IMR-90 (cell line): ENCODE results near the gene TAS2R38. TPM values are rescaled to one million over a fixed set of nuclear protein-coding genes. Genes with fewer than 3 reads are reported as not detected.

ENCODE experiments used
- ATAC-seq: fragments of 200-7000 bp; cut with Tn5 transposase; 2 replicates; pipeline ENCODE4 v1.9.1; 2020; ENCODE audit warnings: low read depth, mild to moderate bottlenecking, moderate library complexity
- BruUV-seq: library from RNA; stranded (reverse); fragments of 400-500 nt; replicated peaks from 2 replicates; lab custom pipeline; 2021; lab: Mats Ljungman, UMichigan
- CTCF ChIA-PET: fragments of 300-600 bp; formaldehyde crosslinking; extraction: SDS; loops from one replicate; lab custom pipeline; 2021; ENCODE audit warnings: antibody characterized with exemption; lab: Yijun Ruan, JAX
- POLR2A ChIA-PET: fragments of 300-600 bp; sonication (Branson Sonifier 250); formaldehyde crosslinking; loops from one replicate; lab custom pipeline; 2022; ENCODE audit warnings: antibody characterized with exemption; ENCODE audit not compliant: unreplicated experiment; lab: Charles Lee
- DNase-seq: peaks from one replicate; pipeline ENCODE4 v3.0.0; 2013
- H2AFZ ChIP-seq: replicated peaks from 2 replicates; pipeline ENCODE3; 2013; ENCODE audit warnings: low read length, mild to moderate bottlenecking; ENCODE audit not compliant: poor library complexity
- H2AK5ac ChIP-seq: 2 replicates; pipeline ENCODE4 v1.6.1; 2013; ENCODE audit warnings: low read depth, low read length, inconsistent platforms
- H2AK9ac ChIP-seq: replicated peaks from 2 replicates; pipeline ENCODE3; 2013; ENCODE audit warnings: mild to moderate bottlenecking, low read depth, low read length, moderate library complexity; ENCODE audit not compliant: poor library complexity
- H2BK120ac ChIP-seq: 2 replicates; pipeline ENCODE4 v1.6.1; 2013; ENCODE audit warnings: low read depth, low read length, inconsistent platforms
- H2BK15ac ChIP-seq: 3 replicates; pipeline ENCODE4 v1.6.1; 2013; ENCODE audit warnings: low read depth, low read length, inconsistent platforms
- H2BK20ac ChIP-seq: 2 replicates; pipeline ENCODE4 v1.6.1; 2013; ENCODE audit warnings: low read depth, mild to moderate bottlenecking, inconsistent platforms, low read length, moderate library complexity
- H2BK5ac ChIP-seq: 2 replicates; pipeline ENCODE4 v1.6.1; 2013; ENCODE audit warnings: mild to moderate bottlenecking, low read depth, low read length, inconsistent platforms; ENCODE audit not compliant: poor library complexity, severe bottlenecking
- H3K14ac ChIP-seq: replicated peaks from 2 replicates; pipeline ENCODE4 v1.6.1; 2013; ENCODE audit warnings: low read depth, low read length, inconsistent platforms
- H3K18ac ChIP-seq: 2 replicates; pipeline ENCODE4 v1.6.1; 2013; ENCODE audit warnings: low read depth, low read length, control low read depth
- H3K23ac ChIP-seq: 2 replicates; pipeline ENCODE4 v1.6.1; 2013; ENCODE audit warnings: low read depth, low read length, inconsistent platforms
- H3K27ac ChIP-seq: 2 replicates; pipeline ENCODE4 v1.5.1; 2013; ENCODE audit warnings: mild to moderate bottlenecking, control low read depth, low read length; ENCODE audit not compliant: insufficient read depth
- H3K27me3 ChIP-seq: 2 replicates; pipeline ENCODE4 v1.6.1; 2013; ENCODE audit warnings: low read length; ENCODE audit not compliant: control insufficient read depth, insufficient read depth
- H3K36me3 ChIP-seq: 2 replicates; pipeline ENCODE4 v1.6.1; 2013; ENCODE audit warnings: low read length, mixed read lengths; ENCODE audit not compliant: control insufficient read depth, insufficient read depth
- H3K4ac ChIP-seq: 2 replicates; pipeline ENCODE4 v1.6.1; 2013; ENCODE audit warnings: low read depth, low read length, inconsistent platforms
- H3K4me1 ChIP-seq: 2 replicates; pipeline ENCODE4 v1.6.1; 2013; ENCODE audit warnings: low read length, mixed read lengths; ENCODE audit not compliant: control insufficient read depth, insufficient read depth
- H3K4me2 ChIP-seq: 2 replicates; pipeline ENCODE4 v1.6.1; 2013; ENCODE audit warnings: low read depth, mild to moderate bottlenecking, control low read depth, low read length, moderate library complexity
- H3K4me3 ChIP-seq: 2 replicates; pipeline ENCODE4 v1.5.1; 2013; ENCODE audit warnings: low read depth, mild to moderate bottlenecking, control low read depth, low read length, moderate library complexity; ENCODE audit not compliant: insufficient read depth
- H3K56ac ChIP-seq: 2 replicates; pipeline ENCODE4 v1.6.1; 2013; ENCODE audit warnings: low read length, inconsistent platforms; ENCODE audit not compliant: insufficient read depth; ENCODE audit errors: extremely low read depth
- H3K79me1 ChIP-seq, 2 experiments: 2 replicates each; pipeline ENCODE4 v1.6.1; 2013; ENCODE audit warnings: low read length in 2 of 2, inconsistent platforms in 1 of 2, low read depth in 1 of 2
- H3K9ac ChIP-seq: 2 replicates; pipeline ENCODE4 v1.6.1; 2013; ENCODE audit warnings: low read depth, low read length, control low read depth
- H3K9me1 ChIP-seq: 2 replicates; pipeline ENCODE4 v1.6.1; 2013; ENCODE audit warnings: low read length, inconsistent platforms; ENCODE audit not compliant: insufficient read depth
- H3K9me3 ChIP-seq: 2 replicates; pipeline ENCODE4 v1.6.1; 2013; ENCODE audit warnings: low read length; ENCODE audit not compliant: control insufficient read depth, insufficient read depth
- H4K20me1 ChIP-seq: 2 replicates; pipeline ENCODE4 v1.6.1; 2013; ENCODE audit warnings: low read length, inconsistent platforms; ENCODE audit not compliant: insufficient read depth
- H4K5ac ChIP-seq: 2 replicates; pipeline ENCODE4 v1.6.1; 2013; ENCODE audit warnings: mild to moderate bottlenecking, low read depth, low read length, control low read depth
- H4K8ac ChIP-seq, 2 experiments: 2 replicates each; pipeline ENCODE4 v1.6.1; 2013; ENCODE audit warnings: low read depth in 2 of 2, low read length in 2 of 2, control low read depth in 1 of 2, inconsistent platforms in 1 of 2
- H4K91ac ChIP-seq: 2 replicates; pipeline ENCODE4 v1.6.1; 2013; ENCODE audit warnings: low read depth, low read length, inconsistent platforms; ENCODE audit not compliant: insufficient read depth
- SMC3 ChIP-seq: fragments of 150-350 bp; IDR thresholded peaks from 2 replicates; pipeline ENCODE4 v1.6.1; 2016; ENCODE audit warnings: low read depth, mild to moderate bottlenecking, antibody characterized with exemption, low read length, moderate library complexity
- WGBS, 2 experiments: methylation state at CpG; one replicate each; pipeline versions ENCODE4 v1.1.5 to v1.1.7; 2013; ENCODE audit warnings: missing lambda C conversion rate in 2 of 2; ENCODE audit not compliant: insufficient read length in 1 of 2; ENCODE audit errors: extremely low coverage in 2 of 2; 5-methylcytosine and 5-hydroxymethylcytosine counted together
- dilution Hi-C: fragments of 300-500 bp; cut with HindIII; formaldehyde crosslinking; loops from one replicate; pipeline ENCODE4 v1.14.3; 2018; ENCODE audit warnings: low sequenced_read_pairs; ENCODE audit not compliant: unreplicated experiment
- in situ Hi-C: fragments of 300-500 bp; cut with MboI; formaldehyde crosslinking; loops from 3 replicates; pipeline ENCODE4 v1.14.3; 2019; ENCODE audit warnings: low sequenced_read_pairs, inconsistent platforms, mixed read lengths
- intact Hi-C: fragments of 100-400 bp; cut with micrococcal nuclease; formaldehyde crosslinking; loops from 2 replicates; pipeline ENCODE4 v1.10.0; 2022
- polyA plus RNA-seq, 3 experiments: library from polyadenylated mRNA; depleted of rRNA; stranded (reverse); fragments of >200 nt; gene quantifications; 2 replicates each; pipeline ENCODE4 v1.2.3, GENCODE V29; 2012; ENCODE audit warnings: low replicate concordance in 1 of 3
- total RNA-seq: library from RNA; depleted of rRNA; stranded (reverse); fragments of >200 nt; gene quantifications from 2 replicates; pipeline ENCODE4 v1.2.3, GENCODE V29; 2012
- TF ChIP-seq, protein P1 (sequence below): conservative IDR thresholded peaks from 2 replicates; pipeline ENCODE4 v1.5.1; 2012; ENCODE audit warnings: mild to moderate bottlenecking, low read depth, low read length, improper control_type of control experiment
- TF ChIP-seq, protein P2 (sequence below): fragments of 150-350 bp; IDR thresholded peaks from 2 replicates; pipeline ENCODE4 v1.6.1; 2017; ENCODE audit warnings: mild to moderate bottlenecking, antibody characterized with exemption, low read length, low read depth

Gene TAS2R38
- total and polyA plus RNA-seq, 2 of the 4 experiments (the other 2 are of a cell fraction), result not detected

- no peak overlapping the region for H3K4me3 ChIP-seq
- no peak for DNase-seq
- in situ Hi-C loops, result no loop called here
- intact Hi-C loops, result no loop called here
- H3K27ac ChIP-seq, result no peak overlapping the region
- H3K14ac ChIP-seq, result no peak overlapping the region
- H2BK15ac ChIP-seq, result no peak overlapping the region
- no peak overlapping the region for H2BK5ac ChIP-seq
- ChIA-PET CTCF (no interaction called here), POLR2A (no interaction called here)
- no peak overlapping the region for H2AFZ ChIP-seq
- H3K56ac ChIP-seq, result no peak overlapping the region
- H3K27me3 ChIP-seq, result no peaks in the 10 kb centered on the region
- no peaks in the 10 kb centered on the region for H4K20me1 ChIP-seq
- no peak overlapping the region for H4K91ac ChIP-seq
- H3K4ac ChIP-seq, result no peak overlapping the region
- no peak overlapping the region for H2BK120ac ChIP-seq
- no peak overlapping the region for H2BK20ac ChIP-seq
- no peak overlapping the region for H4K8ac ChIP-seq
- no peak overlapping the region for H3K18ac ChIP-seq
- no peaks in the 10 kb centered on the region for H3K4me1 ChIP-seq
- no peak overlapping the region for H3K23ac ChIP-seq
- TF ChIP-seq, protein P1, sequence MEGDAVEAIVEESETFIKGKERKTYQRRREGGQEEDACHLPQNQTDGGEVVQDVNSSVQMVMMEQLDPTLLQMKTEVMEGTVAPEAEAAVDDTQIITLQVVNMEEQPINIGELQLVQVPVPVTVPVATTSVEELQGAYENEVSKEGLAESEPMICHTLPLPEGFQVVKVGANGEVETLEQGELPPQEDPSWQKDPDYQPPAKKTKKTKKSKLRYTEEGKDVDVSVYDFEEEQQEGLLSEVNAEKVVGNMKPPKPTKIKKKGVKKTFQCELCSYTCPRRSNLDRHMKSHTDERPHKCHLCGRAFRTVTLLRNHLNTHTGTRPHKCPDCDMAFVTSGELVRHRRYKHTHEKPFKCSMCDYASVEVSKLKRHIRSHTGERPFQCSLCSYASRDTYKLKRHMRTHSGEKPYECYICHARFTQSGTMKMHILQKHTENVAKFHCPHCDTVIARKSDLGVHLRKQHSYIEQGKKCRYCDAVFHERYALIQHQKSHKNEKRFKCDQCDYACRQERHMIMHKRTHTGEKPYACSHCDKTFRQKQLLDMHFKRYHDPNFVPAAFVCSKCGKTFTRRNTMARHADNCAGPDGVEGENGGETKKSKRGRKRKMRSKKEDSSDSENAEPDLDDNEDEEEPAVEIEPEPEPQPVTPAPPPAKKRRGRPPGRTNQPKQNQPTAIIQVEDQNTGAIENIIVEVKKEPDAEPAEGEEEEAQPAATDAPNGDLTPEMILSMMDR, result no peak
- no peak for TF ChIP-seq SMC3
- TF ChIP-seq, protein P2, sequence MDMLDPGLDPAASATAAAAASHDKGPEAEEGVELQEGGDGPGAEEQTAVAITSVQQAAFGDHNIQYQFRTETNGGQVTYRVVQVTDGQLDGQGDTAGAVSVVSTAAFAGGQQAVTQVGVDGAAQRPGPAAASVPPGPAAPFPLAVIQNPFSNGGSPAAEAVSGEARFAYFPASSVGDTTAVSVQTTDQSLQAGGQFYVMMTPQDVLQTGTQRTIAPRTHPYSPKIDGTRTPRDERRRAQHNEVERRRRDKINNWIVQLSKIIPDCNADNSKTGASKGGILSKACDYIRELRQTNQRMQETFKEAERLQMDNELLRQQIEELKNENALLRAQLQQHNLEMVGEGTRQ, result no peak
- H3K9ac ChIP-seq, result no peak overlapping the region
- WGBS, 2 experiments, result 50% methylated on average over 1 of the region's 2 CpGs; no CpG with 5 or more reads in 1 of the 2 experiments
- no peaks in the 10 kb centered on the region for H3K9me1 ChIP-seq
- H2AK9ac ChIP-seq, result no peak overlapping the region
- no peak overlapping the region for H3K4me2 ChIP-seq
- no peak for ATAC-seq
- no peak overlapping the region for H2AK5ac ChIP-seq
- dilution Hi-C loops, result no loop called here
- H4K5ac ChIP-seq, result no peak overlapping the region
- H3K9me3 ChIP-seq, result peaks cover 9% of the 10 kb centered on the region
- no TSS peak for BruUV-seq
- H3K79me1 ChIP-seq, result no peaks in the 10 kb centered on the region
- no peaks in the 10 kb centered on the region for H3K36me3 ChIP-seq
Observed at GRCh38 chr7:141949021-141949420, 24.6 kb downstream of the TAS2R38 start.
